HG03066 (cell line): ENCODE measurements around the gene ADAM10.
"Not testable (repeated sequence)": the region's sequence is repeated elsewhere in the genome, so short reads cannot be mapped to it uniquely, and the experiment has no call there.

ENCODE experiments used
- ATAC-seq: cut with Tn5 transposase; IDR thresholded peaks from one replicate; pipeline ENCODE4 v1.9.1; 2021; ENCODE audit warnings: low read depth; ENCODE audit not compliant: unreplicated experiment

The ADAM10 gene, protein sequence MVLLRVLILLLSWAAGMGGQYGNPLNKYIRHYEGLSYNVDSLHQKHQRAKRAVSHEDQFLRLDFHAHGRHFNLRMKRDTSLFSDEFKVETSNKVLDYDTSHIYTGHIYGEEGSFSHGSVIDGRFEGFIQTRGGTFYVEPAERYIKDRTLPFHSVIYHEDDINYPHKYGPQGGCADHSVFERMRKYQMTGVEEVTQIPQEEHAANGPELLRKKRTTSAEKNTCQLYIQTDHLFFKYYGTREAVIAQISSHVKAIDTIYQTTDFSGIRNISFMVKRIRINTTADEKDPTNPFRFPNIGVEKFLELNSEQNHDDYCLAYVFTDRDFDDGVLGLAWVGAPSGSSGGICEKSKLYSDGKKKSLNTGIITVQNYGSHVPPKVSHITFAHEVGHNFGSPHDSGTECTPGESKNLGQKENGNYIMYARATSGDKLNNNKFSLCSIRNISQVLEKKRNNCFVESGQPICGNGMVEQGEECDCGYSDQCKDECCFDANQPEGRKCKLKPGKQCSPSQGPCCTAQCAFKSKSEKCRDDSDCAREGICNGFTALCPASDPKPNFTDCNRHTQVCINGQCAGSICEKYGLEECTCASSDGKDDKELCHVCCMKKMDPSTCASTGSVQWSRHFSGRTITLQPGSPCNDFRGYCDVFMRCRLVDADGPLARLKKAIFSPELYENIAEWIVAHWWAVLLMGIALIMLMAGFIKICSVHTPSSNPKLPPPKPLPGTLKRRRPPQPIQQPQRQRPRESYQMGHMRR

DNA sequence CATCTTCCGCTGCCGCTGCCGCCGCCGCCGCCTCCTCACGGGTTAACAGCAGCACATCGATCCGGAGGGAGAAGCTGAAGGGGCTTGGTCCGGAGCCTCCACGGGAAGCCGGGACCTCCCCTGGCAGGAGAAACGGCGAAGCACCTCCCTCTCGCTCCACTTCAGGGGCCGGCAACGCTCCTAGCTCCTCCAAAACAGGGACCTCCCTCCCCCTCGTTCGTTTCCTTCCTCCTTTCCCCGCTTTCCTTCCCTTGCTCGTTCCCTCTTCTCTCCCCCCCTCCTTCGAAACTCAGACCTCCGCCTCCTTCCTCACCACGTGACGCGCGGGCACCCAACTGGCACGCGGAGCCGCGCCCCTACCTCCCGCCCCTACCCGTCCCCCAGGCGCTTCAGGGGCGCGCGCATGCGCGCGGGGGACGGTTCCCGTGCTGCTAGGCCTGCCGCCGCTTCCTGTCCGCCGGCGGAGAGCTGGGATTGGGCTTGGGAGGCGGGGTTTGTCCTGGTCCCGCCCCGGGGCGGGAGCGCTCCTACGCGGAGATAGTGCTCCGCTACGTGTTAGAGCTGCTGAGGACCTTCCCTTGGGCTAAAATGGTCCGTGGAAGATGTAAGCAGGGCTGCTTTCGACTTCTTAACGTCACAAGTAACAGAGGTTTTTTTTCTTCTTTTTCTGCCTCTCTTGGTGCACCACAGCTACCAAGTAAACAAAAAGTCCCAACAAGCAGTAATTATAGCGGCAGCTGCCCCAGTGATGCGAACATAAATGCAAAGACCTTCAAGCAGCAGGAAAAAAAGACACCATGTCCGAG lies at the start of gene ADAM10:
Gene ADAM10 (minus strand): TSS at position 176 of the 806 bp plus-strand sequence. CDS start 173 bp downstream, at position 3.
- ATAC-seq = peak; percentile 86

DNA sequence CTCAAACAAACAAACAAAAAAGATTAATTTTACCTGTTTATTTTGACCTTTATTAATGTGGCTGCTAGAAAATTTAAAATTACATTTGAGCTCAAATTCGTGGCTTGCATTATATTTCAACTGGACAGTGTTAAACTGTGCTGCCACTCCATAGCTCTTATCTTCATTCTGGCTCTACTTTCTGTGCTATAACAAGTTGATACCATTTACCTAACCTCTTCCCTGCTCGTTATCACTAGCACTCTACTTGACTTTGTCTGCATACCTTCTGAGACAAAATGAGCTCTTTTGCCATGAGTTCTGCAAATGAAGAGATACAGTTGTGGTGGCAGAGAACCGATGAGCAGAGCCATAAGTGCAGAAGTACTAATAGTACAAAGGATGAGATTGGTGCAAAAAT lies 48.0 kb upstream of the ADAM10 start:
- no peak for ATAC-seq

DNA sequence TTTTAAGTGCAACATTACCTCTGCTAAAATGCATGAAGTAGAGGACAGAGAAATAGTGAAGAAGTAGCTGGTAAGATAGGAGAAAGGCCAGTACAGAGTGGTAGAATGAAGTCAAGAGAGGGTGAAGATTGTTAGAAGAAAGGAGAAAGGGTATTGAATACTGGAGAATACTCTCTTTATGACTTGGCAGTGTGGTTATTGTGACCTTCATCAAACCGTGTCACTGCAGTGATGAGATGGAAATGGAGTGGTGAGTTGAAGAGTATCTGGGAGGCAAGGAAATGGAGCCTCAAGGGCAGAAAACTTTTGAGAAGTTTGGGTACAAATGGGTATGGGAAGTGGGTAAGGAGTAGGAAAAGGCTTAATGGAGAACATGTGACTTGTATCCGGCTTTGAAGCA lies 46.3 kb upstream of the ADAM10 start:
- ATAC-seq = no peak

DNA sequence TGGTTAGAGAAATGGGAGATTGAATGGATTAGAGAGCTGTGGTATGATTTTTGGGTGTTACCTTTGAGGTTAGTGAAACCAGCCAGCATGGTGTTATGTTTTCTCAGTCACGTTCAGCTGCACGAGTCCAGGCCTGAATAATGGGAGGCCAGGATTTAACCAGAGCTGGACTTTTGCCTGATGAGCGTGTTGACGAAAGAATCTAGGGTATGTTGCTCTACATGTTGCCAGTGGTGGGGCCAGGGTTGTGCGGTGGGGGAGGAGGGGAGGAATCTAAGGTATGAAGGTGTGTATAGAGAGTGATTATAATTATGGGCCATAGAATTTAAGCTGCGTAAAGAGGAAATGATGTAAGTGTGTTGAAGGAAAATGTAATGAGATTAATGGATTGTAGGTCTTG lies 44.4 kb upstream of the ADAM10 start:
- no peak for ATAC-seq

DNA sequence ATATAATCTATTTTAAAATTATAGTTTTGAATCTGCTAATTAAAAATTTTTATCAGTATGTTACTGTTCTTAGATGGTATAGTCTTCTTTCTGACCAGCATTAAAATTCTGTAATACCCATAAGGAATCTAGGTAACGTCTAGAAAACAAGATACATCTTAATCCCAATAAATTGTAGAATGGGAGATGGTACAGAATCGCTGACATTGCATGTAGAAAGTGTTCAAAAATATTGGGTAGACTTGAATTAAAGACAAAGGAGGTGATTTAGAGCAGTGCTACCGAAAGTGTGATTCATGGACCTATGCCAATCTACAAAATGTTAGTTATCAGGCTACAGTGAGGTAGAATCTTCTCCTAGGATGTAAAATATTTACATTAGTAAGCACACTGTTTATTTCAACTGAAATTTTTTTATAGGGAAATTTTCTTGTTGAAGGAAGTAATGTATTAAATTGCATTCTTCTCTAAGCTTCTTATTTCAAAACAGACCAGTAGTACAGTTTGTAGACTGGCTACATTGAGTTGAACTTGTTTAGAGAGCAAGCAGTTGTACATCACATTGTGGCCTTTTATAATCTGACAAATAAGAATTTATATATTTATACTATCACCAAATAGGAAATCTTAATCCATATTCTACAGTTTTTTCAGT lies 38.7 kb upstream of the ADAM10 start:
- no peak for ATAC-seq

DNA sequence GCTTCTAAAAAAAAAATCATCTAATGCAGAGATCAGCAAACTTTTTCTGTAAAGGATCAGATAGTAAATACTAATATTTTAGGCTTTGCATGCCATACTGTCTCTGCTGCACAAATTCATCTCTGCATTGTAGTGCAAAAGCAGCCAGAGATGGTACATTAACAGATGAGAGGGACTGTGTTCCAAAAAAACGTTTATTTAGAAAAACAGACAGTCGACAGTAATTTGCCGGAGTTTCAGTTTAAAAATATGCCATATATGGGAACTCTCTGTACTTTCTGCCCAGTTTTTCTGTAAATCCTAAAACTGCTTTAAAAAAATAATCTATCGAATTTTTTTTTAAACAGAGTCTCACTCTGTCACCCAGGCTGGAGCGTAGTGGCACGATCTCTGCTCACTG lies 35.8 kb upstream of the ADAM10 start:
- no peak for ATAC-seq

DNA sequence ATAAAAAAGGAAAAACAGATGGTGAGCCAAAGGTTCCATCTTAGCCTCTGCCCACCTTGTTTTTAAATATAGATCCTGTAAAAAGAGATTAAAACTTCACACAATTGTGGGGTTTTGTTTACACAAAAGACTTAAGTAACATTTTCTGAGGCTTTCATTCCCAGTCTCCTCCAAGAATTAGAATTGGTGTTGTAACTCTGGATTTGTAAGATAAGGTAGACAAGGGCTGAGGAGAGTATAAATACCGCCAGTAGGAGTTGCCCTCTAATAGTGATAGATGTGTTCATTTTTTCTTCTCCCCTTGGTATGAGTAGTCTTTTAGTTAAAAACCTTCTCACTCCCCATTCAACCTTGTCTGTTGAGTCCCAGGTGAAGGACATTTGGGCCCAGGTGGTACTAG lies 30.0 kb upstream of the ADAM10 start:
- no peak for ATAC-seq

DNA sequence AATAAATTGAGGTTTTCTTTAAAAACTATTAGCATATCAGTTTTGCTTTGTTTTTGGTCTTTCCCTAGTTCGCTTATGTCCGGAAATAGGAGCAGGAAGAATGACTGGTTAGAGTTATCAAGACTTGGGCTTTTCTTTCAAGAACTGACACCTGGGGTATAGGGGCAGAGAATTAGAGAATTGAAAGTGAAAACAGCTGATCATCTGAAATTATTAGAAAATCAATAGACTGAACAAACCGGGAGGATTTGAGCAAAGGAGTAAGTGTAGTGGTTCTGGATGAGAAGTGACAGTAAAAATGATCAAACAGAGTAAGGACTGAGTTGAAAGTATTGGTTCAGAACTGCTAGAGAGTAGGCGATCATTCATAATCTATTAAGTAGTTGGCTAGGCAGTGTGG lies 27.6 kb upstream of the ADAM10 start:
- ATAC-seq = no peak

DNA sequence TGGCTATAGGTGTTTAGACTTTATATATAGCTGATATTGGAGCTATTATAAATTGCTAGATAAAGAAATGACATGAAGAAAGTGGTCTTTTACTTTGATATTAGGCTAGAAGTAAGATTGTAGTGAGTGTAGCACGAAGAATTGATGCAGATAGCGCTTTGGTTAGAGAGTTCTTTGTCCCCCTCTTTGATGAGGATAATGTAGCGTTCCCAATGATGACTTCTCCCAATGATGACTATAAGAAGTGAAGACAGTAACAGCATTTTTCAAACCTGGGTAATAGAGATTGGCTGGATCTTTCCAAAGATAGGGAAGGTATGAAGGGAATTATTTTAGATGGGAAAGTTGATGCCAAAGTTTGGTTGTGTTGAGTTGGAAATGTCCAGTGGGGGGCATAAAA lies 25.9 kb upstream of the ADAM10 start:
- ATAC-seq = no peak

DNA sequence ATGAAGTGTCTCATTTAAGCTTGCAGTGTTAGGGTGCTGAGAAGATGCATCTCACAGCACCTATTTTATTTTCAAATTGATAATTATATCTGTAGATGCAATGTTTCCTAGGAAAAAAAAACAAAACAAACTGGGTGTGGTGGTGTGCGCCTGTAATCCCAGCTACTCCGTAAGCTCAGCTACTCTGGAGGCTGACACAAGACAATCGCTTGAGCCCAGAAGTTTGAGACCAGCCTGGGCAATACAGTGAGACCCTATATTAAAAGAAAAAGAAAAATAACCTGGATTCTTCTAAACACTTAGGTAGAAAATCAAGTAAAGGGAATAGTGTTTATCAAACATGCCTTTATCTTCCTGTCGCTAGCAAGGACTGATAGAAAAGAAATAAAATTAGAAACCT lies 23.5 kb upstream of the ADAM10 start:
- ATAC-seq = no peak

DNA sequence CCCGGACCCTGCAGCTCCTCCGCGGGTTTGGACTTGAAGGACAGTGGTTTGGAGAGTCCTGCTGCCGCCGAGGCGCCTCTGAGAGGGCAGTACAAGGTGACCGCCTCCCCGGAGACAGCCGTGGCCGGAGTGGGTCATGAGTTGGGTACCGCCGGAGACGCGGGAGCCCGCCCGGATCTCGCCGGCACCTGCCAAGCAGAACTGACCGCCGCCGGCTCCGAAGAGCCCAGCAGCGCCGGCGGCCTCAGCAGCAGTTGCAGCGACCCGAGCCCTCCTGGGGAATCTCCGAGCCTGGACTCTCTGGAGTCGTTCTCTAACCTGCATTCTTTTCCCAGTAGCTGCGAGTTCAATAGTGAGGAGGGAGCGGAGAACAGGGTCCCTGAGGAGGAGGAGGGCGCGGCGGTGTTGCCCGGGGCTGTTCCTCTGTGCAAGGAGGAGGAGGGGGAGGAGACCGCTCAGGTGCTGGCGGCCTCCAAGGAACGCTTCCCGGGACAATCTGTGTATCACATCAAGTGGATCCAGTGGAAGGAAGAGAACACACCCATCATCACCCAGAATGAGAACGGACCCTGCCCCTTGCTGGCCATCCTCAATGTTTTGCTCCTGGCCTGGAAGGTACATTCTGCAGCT lies 22.2 kb upstream of the ADAM10 start:
- peak; percentile 2 for ATAC-seq

DNA sequence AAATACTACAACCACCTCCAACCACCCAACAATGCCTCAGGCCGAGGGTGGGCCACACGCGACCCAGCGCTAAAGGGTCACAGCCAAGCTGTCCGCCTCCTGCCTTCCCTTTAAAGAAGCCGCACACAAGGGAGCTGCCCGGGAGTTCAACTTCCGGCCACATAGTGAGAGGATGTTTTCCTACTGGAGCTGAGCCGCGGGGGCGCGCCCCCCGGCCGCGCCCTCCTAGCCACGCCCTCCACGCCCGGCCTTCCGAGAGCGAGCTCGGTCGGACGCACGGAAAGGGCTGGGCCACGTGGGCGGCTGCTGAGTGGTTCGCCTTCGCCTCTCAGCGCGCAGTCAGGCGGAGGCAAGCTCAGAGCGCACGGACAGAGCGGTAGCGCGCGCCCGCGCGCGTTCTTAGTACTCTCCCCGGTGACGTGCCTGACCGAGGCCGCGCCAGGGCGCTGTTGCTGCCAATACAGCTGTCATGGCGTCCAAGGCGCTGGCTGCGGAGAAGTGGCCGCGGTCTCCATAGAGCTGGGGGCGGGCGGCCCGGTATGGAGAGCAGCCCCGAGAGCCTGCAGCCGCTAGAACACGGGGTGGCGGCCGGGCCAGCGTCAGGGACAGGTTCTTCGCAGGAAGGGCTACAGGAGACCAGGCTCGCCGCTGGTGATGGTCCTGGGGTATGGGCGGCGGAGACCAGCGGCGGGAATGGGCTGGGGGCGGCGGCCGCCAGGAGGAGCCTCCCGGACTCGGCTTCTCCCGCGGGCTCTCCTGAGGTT lies 21.5 kb upstream of the ADAM10 start, which contains the start of gene MINDY2:
Gene MINDY2 (plus strand): TSS at position 446 of the 764 bp plus-strand sequence. CDS start 94 bp downstream, at position 540.
- peak; percentile 93 for ATAC-seq

DNA sequence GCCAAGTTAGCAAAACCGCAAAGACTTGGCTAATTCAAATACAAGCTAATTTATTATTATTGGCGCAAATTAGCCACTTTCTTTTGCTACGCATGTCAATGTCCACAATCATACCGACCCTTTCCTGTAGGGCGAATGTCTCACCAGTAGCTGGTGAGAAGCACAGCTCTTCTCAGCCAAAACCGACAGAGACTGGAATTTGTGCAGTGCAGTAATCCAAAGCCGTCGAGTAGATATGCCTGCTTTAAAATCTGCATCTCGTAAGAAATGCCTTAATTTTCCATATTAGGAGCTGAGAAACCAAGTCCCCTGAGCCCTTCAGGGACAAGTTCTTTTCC lies 21.0 kb upstream of the ADAM10 start:
- peak; percentile 14 for ATAC-seq

DNA sequence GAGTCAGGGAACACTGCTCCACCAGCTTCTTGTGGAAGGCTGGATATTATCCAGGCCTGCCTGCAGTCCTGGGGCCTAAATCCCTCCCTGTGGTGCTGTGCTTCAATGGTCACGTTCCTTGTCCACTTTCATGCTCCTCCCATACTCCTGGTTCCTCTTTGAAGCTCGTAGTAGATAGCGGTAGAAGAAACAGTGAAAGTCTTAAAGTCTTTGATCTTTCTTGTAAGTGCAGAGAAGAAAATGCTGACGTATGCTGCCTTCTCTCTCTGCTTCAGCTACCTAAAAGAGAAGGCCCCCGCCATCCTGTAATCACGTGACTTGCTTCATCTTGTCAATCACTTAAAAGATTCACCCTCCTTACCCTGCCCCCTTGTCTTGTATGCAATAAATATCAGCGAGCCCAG lies 19.1 kb upstream of the ADAM10 start:
- ATAC-seq = not testable (repeated sequence)

DNA sequence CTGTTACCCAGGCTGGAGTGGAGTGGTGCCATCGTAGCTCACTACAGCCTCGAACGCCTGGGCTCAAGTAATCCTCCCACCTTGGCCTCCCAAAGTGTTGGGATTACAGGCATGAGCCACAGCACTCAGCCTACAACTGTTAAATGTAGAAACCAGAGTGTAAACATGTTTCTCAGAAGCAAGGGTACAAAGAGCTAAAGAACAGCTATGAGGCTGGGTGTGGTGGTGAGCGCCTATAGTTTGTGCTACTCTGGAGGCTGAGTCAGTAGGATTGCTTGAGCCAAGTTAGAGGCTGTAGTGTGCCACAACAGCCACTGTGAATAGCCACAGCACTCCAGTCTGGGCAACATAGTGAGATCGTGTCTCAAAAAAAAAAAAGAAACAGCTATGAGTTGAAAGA lies 16.8 kb upstream of the ADAM10 start:
- no peak for ATAC-seq

DNA sequence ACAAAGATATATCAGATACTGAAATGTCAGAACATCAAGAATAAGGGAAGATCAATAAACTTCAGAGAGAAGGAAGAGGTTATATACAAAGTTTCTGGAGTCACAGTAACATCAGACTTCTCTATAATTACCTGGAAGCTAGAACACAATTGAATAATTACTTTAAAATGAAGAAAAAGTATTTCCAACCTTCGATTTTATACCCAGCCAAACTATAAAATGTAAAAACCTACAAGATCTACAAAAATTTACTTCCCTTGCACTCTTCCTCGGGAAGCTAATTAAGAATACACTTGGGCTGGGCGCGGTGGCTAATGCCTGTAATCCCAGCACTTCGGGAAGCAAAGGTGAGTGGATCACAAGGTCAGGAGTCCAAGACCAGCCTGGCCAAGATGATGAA lies 15.0 kb upstream of the ADAM10 start:
- no peak for ATAC-seq

DNA sequence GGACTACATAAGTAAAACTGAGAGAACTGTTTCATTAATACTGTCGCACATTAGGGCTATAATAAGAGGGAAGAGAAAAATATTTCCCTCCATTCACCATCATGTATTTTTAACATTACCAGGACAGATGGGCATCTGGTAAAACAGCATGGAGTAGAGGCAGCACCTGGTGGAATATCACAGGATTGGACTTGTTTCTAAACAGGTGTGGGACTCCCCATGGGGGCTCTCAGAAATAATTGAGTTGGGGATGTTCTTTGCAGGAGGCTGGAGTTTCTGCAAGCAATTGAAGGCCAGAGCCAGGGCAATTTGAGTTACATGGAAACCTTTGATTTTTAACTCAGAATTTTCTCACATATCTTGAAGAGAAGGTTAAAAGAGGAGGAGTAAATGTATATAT lies 13.2 kb upstream of the ADAM10 start:
- ATAC-seq = no peak

DNA sequence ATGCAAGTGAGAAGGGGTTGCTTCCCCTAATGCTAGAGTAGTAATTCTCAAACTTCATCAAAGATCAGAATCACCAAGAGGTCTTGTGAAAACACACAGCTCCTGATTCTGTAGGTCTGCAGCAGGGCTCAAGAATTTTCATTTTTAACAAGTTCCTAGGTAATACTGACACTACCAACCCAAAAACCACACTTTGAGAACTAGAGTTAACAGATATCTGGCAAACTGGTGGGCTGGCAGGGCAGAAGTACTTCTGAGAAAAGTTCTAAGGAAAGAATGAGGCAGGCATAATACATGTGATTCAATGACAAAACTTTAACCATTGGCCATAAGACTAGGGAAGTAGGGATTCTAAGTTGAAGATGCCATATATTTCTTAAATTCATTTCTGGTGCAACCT lies 12.8 kb upstream of the ADAM10 start:
- no peak for ATAC-seq

DNA sequence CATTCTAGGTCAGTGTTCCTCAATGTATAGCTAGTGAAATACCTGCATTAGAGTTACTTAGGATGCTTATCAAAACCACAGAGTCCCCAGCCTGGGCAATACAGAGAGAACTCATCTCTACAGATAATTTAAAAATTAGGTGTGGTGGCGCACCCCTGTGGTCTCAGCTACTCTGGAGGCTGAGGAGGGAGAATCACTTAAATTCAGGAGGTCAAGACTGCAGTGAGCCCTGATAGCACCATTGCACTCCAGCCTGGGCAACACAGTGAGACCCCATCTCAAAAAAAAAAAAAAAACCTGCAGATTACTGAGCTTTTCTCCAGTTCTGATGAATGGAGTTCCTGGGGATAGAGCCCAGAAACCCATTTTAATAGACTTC lies 11.5 kb upstream of the ADAM10 start:
- no peak for ATAC-seq
